Occipital lobe (tissue), 1 donor: ENCODE results near the gene OMP. TPM values are rescaled to one million over a fixed set of nuclear protein-coding genes. Genes with fewer than 3 reads are reported as not detected.

Experiments used
- total RNA-seq: library from RNA; depleted of rRNA; stranded (reverse); fragments of >200 nt; gene quantifications from one replicate; pipeline ENCODE4 v1.2.3, GENCODE V29; 2014

OMP gene
- total RNA-seq, 1 donor from 2014 or later, result not detected

Other genes with a start within 250 kb of the OMP start
- 21.5 TPM for gene ACER3, start 241.9 kb upstream of the OMP start, total RNA-seq
- gene B3GNT6, start 68.4 kb upstream of the OMP start, total RNA-seq, result not detected
- gene CAPN5, start 35.9 kb upstream of the OMP start, total RNA-seq, result 17.2 TPM
- 0.47 TPM for gene MYO7A, start 25.4 kb downstream of the OMP start, total RNA-seq
- gene GDPD4, start 198.8 kb downstream of the OMP start, total RNA-seq, result not detected